SK-N-SH treated with all-trans-retinoic acid at 6 μM for 48 hours (cell line): ENCODE measurements around the gene KIF1C.

ENCODE experiments used
- ARNTL ChIP-seq: fragments of 450-650 bp; formaldehyde crosslinking; IDR thresholded peaks from 2 replicates; pipeline ENCODE4 v1.5.0; 2020; ENCODE audit warnings: low read depth, mild to moderate bottlenecking, moderate library complexity, borderline replicate concordance
- CSDC2 ChIP-seq: fragments of 250-450 bp; sonication (Bioruptor Pico); IDR thresholded peaks from 2 replicates; pipeline ENCODE4 v1.5.0; 2020; ENCODE audit warnings: mild to moderate bottlenecking, moderate library complexity
- ESRRG ChIP-seq: fragments of 250-450 bp; sonication (Bioruptor Pico); IDR thresholded peaks from 2 replicates; pipeline ENCODE4 v1.6.1; 2021; ENCODE audit warnings: mild to moderate bottlenecking
- OSR1 ChIP-seq: fragments of 250-450 bp; sonication (Bioruptor Pico); IDR thresholded peaks from 2 replicates; pipeline ENCODE4 v1.8.0; 2022; ENCODE audit warnings: moderate library complexity, mild to moderate bottlenecking, inconsistent platforms
- PPARA ChIP-seq: fragments of 250-450 bp; sonication (Bioruptor Pico); IDR thresholded peaks from 2 replicates; pipeline ENCODE4 v1.5.0; 2020; ENCODE audit warnings: mild to moderate bottlenecking, borderline replicate concordance
- SNAI2 ChIP-seq: fragments of 250-450 bp; sonication (Bioruptor Pico); IDR thresholded peaks from 2 replicates; pipeline ENCODE4 v1.5.0; 2020; ENCODE audit warnings: mild to moderate bottlenecking, moderate library complexity
- TCF4 ChIP-seq: fragments of 250-450 bp; sonication (Bioruptor Pico); IDR thresholded peaks from 2 replicates; pipeline ENCODE4 v1.8.0; 2021; ENCODE audit warnings: mild to moderate bottlenecking, moderate library complexity, borderline replicate concordance
- TOX ChIP-seq: fragments of 250-450 bp; sonication (Bioruptor Pico); IDR thresholded peaks from 2 replicates; pipeline ENCODE4 v1.8.0; 2021; ENCODE audit warnings: mild to moderate bottlenecking, moderate library complexity, borderline replicate concordance
- ZFP3 ChIP-seq: fragments of 250-450 bp; sonication (Bioruptor Pico); IDR thresholded peaks from 2 replicates; pipeline ENCODE4 v1.5.0; 2020; ENCODE audit warnings: mild to moderate bottlenecking, moderate library complexity
- ZNF70 ChIP-seq: fragments of 450-650 bp; formaldehyde crosslinking; IDR thresholded peaks from 2 replicates; pipeline ENCODE4 v1.5.0; 2020; ENCODE audit warnings: mild to moderate bottlenecking, moderate library complexity
- ZNF8 ChIP-seq: fragments of 450-650 bp; formaldehyde crosslinking; IDR thresholded peaks from 2 replicates; pipeline ENCODE4 v1.5.0; 2020; ENCODE audit warnings: mild to moderate bottlenecking, moderate library complexity
- TF ChIP-seq, protein P1 (sequence below): fragments of 250-450 bp; sonication (Bioruptor Pico); IDR thresholded peaks from 2 replicates; pipeline ENCODE4 v1.5.1; 2020; ENCODE audit warnings: low read depth, mild to moderate bottlenecking, moderate library complexity
- TF ChIP-seq, protein P2 (sequence below): fragments of 250-450 bp; sonication (Bioruptor Pico); IDR thresholded peaks from 2 replicates; pipeline ENCODE4 v1.8.0; 2020; ENCODE audit warnings: mild to moderate bottlenecking, moderate library complexity, borderline replicate concordance
- TF ChIP-seq, protein P3 (sequence below): fragments of 250-450 bp; sonication (Bioruptor Pico); IDR thresholded peaks from 2 replicates; pipeline ENCODE4 v1.5.0; 2020; ENCODE audit warnings: mild to moderate bottlenecking, moderate library complexity

DNA sequence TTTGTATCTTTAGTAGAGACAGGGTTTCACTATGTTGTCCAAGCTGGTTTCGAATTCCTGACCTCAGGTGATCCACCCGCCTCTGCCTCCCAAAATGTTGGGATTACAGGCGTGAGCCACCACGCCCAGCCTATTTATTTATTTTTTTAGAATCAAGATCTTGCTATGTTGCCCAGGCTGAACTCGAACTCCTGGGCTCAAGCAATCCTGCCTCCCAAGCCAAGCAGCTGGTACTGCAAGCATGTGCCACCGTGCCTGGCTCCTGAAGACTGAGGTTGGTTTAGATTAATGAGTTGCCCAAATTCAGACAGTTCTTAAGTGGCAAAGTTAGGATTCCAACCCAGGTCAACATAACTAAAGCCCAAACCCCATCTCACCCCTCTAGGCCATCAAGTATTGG, 29.5 kb downstream of the KIF1C start:
- TF ChIP-seq, protein P1, sequence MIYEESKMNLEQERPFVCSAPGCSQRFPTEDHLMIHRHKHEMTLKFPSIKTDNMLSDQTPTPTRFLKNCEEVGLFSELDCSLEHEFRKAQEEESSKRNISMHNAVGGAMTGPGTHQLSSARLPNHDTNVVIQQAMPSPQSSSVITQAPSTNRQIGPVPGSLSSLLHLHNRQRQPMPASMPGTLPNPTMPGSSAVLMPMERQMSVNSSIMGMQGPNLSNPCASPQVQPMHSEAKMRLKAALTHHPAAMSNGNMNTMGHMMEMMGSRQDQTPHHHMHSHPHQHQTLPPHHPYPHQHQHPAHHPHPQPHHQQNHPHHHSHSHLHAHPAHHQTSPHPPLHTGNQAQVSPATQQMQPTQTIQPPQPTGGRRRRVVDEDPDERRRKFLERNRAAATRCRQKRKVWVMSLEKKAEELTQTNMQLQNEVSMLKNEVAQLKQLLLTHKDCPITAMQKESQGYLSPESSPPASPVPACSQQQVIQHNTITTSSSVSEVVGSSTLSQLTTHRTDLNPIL = no peak
- TF ChIP-seq ZNF8 (no peak), PPARA (CRISPR knock-in tag) (no peak), ZFP3 (CRISPR knock-in tag) (no peak), SNAI2 (CRISPR knock-in tag) (no peak), TCF4 (CRISPR knock-in tag) (no peak), ESRRG (CRISPR knock-in tag) (no peak), OSR1 (no peak), CSDC2 (no peak), ARNTL (CRISPR knock-in tag) (no peak), TOX (CRISPR knock-in tag) (no peak), ZNF70 (CRISPR knock-in tag) (no peak)
- TF ChIP-seq, protein P2, sequence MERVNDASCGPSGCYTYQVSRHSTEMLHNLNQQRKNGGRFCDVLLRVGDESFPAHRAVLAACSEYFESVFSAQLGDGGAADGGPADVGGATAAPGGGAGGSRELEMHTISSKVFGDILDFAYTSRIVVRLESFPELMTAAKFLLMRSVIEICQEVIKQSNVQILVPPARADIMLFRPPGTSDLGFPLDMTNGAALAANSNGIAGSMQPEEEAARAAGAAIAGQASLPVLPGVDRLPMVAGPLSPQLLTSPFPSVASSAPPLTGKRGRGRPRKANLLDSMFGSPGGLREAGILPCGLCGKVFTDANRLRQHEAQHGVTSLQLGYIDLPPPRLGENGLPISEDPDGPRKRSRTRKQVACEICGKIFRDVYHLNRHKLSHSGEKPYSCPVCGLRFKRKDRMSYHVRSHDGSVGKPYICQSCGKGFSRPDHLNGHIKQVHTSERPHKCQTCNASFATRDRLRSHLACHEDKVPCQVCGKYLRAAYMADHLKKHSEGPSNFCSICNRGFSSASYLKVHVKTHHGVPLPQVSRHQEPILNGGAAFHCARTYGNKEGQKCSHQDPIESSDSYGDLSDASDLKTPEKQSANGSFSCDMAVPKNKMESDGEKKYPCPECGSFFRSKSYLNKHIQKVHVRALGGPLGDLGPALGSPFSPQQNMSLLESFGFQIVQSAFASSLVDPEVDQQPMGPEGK (CRISPR knock-in tag) = no peak
- TF ChIP-seq, protein P3, sequence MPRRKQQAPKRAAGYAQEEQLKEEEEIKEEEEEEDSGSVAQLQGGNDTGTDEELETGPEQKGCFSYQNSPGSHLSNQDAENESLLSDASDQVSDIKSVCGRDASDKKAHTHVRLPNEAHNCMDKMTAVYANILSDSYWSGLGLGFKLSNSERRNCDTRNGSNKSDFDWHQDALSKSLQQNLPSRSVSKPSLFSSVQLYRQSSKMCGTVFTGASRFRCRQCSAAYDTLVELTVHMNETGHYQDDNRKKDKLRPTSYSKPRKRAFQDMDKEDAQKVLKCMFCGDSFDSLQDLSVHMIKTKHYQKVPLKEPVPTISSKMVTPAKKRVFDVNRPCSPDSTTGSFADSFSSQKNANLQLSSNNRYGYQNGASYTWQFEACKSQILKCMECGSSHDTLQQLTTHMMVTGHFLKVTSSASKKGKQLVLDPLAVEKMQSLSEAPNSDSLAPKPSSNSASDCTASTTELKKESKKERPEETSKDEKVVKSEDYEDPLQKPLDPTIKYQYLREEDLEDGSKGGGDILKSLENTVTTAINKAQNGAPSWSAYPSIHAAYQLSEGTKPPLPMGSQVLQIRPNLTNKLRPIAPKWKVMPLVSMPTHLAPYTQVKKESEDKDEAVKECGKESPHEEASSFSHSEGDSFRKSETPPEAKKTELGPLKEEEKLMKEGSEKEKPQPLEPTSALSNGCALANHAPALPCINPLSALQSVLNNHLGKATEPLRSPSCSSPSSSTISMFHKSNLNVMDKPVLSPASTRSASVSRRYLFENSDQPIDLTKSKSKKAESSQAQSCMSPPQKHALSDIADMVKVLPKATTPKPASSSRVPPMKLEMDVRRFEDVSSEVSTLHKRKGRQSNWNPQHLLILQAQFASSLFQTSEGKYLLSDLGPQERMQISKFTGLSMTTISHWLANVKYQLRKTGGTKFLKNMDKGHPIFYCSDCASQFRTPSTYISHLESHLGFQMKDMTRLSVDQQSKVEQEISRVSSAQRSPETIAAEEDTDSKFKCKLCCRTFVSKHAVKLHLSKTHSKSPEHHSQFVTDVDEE (CRISPR knock-in tag) = no peak
